Measurements from ENCODE around the gene FAM50A. TPM values are rescaled to one million over a fixed set of nuclear protein-coding genes. Genes with fewer than 3 reads are reported as not detected.

The FAM50A gene
- total RNA-seq, 4 donors from 2014 or later, result 39.9 to 76.3 (median 47.4) TPM

- Histone ChIP-seq H3K27ac (no peak overlapping the region), H3K4me3 (replicated peaks in 1 of 3) (no peak overlapping the region), H3K9me3 (no peaks in the 10 kb centered on the region), H3K36me3 (peaks cover 11 to 17% of the 10 kb centered on the region in 2 donors), H3K4me1 (peaks cover 5% of the 10 kb centered on the region in 2 donors), H3K27me3 (no peaks in the 10 kb centered on the region)
- 92 to 97% methylated on average over 6 to 13 of the region's 16 CpGs for WGBS, 2 donors
- intact Hi-C loops (cut with DNase I), result loop anchor here (5.0 kb wide), 1 partner anchor 128 kb away; no protein-coding TSS in a partner anchor
- no peak for DNase-seq
- TF ChIP-seq CTCF (IDR thresholded peaks at IDR 0.05), result no peak
- no peak for TF ChIP-seq POLR2A (IDR thresholded peaks at IDR 0.05)
These were observed 39.2 kb upstream of the FAM50A start for GRCh38 chrX:154404625-154405192.

GRCh38 chrX:154408659-154409221, 35.2 kb upstream of the FAM50A start:
- TF ChIP-seq CTCF (IDR thresholded peaks at IDR 0.05), result no peak
- TF ChIP-seq POLR2A (IDR thresholded peaks at IDR 0.05), result no peak
- intact Hi-C loops (cut with DNase I), result no loop called here
- DNase-seq, result no peak

GRCh38 chrX:154409222-154409871, 34.6 kb upstream of the FAM50A start, which contains the start of gene DNASE1L1:
DNASE1L1 (minus strand) TSS chrX:154409254; CDS start chrX:154405568, 3,686 bp downstream.
- H3K27ac ChIP-seq, result peak within 1 kb of the TSS in 2 of 3 donors; percentile 30 to 40
- no peaks in the 10 kb centered on the region for H3K9me3 ChIP-seq
- H3K36me3 ChIP-seq, result no peaks in the 10 kb centered on the region
- H3K4me3 ChIP-seq (replicated peaks in 1 of 3), result no peak within 1 kb of the TSS
- TF ChIP-seq CTCF (IDR thresholded peaks at IDR 0.05) (no peak), POLR2A (IDR thresholded peaks at IDR 0.05) (no peak)
- H3K4me1 ChIP-seq, result peaks cover 0 to 7% of the 10 kb centered on the region in 2 donors
- intact Hi-C loops (cut with DNase I), result no loop called here
- H3K27me3 ChIP-seq, result no peaks in the 10 kb centered on the region
- peak; percentile 73 to 81 for DNase-seq
- 70 to 86% methylated on average over 4 of the region's 26 CpGs for WGBS, 2 donors

More at GRCh38 chrX:154408659-154409221, 35.2 kb upstream of the FAM50A start:
- H3K36me3 ChIP-seq, result no peaks in the 10 kb centered on the region
- H3K4me1 ChIP-seq, result peaks cover 0 to 7% of the 10 kb centered on the region in 2 donors
- H3K27me3 ChIP-seq, result no peaks in the 10 kb centered on the region
- H3K9me3 ChIP-seq, result no peaks in the 10 kb centered on the region
- 54 to 81% methylated on average over 8 to 10 of the region's 10 CpGs for WGBS, 2 donors
- no peak overlapping the region for H3K4me3 ChIP-seq (replicated peaks in 1 of 3)
- H3K27ac ChIP-seq, result peak overlapping the region in 2 of 3 donors; percentile 30 to 40

- H3K27ac ChIP-seq, result peak overlapping the region; percentile 89 to 95 (median 94)
- no peak for TF ChIP-seq CTCF (IDR thresholded peaks at IDR 0.05)
- TF ChIP-seq POLR2A (IDR thresholded peaks at IDR 0.05), result peak in 1 of 2 donors; percentile 64
- peaks cover 0 to 7% of the 10 kb centered on the region in 2 donors for H3K4me1 ChIP-seq
- no peaks in the 10 kb centered on the region for H3K27me3 ChIP-seq
- no peaks in the 10 kb centered on the region for H3K36me3 ChIP-seq
- peak; percentile 74 to 77 for DNase-seq
- intact Hi-C loops (cut with DNase I), result no loop called here
- H3K9me3 ChIP-seq, result no peaks in the 10 kb centered on the region
- 13% methylated on average over 4 of the region's 29 CpGs; no CpG with 5 or more reads in 1 of the 2 donors for WGBS, 2 donors
- peak overlapping the region; percentile 39 to 62 (median 51) for H3K4me3 ChIP-seq (replicated peaks in 1 of 3)
These were observed 32.0 kb upstream of the FAM50A start for GRCh38 chrX:154411981-154412340.
